Ramos (cell line): ENCODE measurements around the gene TACC3.

Experiments used
- in situ Hi-C: fragments of 300-500 bp; cut with MboI; formaldehyde crosslinking; loops from one replicate; pipeline ENCODE4 v1.14.3; 2022; ENCODE audit warnings: low sequenced_read_pairs; ENCODE audit not compliant: unreplicated experiment

TACC3 gene

GRCh38 chr4:1720163-1720983, 948 bp upstream of the TACC3 start:
- in situ Hi-C loops: loop anchor here (25.0 kb wide), 1 partner anchor 1367 kb away; no protein-coding TSS in a partner anchor

GRCh38 chr4:1721666-1722550, 587 bp downstream of the TACC3 start:
- in situ Hi-C loops: loop anchor here (25.0 kb wide), 1 partner anchor 1365 kb away; no protein-coding TSS in a partner anchor

GRCh38 chr4:1722551-1723118, 1.3 kb downstream of the TACC3 start:
- in situ Hi-C loops: loop anchor here (25.0 kb wide), 1 partner anchor 1365 kb away; no protein-coding TSS in a partner anchor

- in situ Hi-C loops: loop anchor here (25.0 kb wide), 1 partner anchor 1364 kb away; no protein-coding TSS in a partner anchor
Measured at GRCh38 chr4:1723131-1723801, 1.9 kb downstream of the TACC3 start.

- in situ Hi-C loops: loop anchor here (5.0 kb wide), 1 partner anchor 33 kb away; no protein-coding TSS in a partner anchor
Measured at GRCh38 chr4:1725521-1725920, 4.2 kb downstream of the TACC3 start.

- in situ Hi-C loops: loop anchor here (5.0 kb wide), 1 partner anchor 34 kb away; no protein-coding TSS in a partner anchor
Measured at GRCh38 chr4:1726146-1726934, 5.0 kb downstream of the TACC3 start.

GRCh38 chr4:1727117-1728031, 6.1 kb downstream of the TACC3 start:
- in situ Hi-C loops: loop anchor here (5.0 kb wide), 1 partner anchor 35 kb away; no protein-coding TSS in a partner anchor

GRCh38 chr4:1728061-1728980, 7.0 kb downstream of the TACC3 start:
- in situ Hi-C loops: loop anchor here (5.0 kb wide), 1 partner anchor 36 kb away; no protein-coding TSS in a partner anchor

- in situ Hi-C loops: no loop called here
Measured at GRCh38 chr4:1730532-1731135, 9.3 kb downstream of the TACC3 start.

GRCh38 chr4:1731180-1731579, 9.9 kb downstream of the TACC3 start:
- in situ Hi-C loops: no loop called here

GRCh38 chr4:1732911-1733310, 11.6 kb downstream of the TACC3 start:
- in situ Hi-C loops: no loop called here

- in situ Hi-C loops: no loop called here
Measured at GRCh38 chr4:1735215-1735614, 13.9 kb downstream of the TACC3 start.

GRCh38 chr4:1736812-1737211, 15.5 kb downstream of the TACC3 start:
- in situ Hi-C loops: no loop called here

- in situ Hi-C loops: no loop called here
Measured at GRCh38 chr4:1737666-1738065, 16.3 kb downstream of the TACC3 start.

GRCh38 chr4:1738410-1738809, 17.1 kb downstream of the TACC3 start:
- in situ Hi-C loops: no loop called here

GRCh38 chr4:1739358-1739757, 18.0 kb downstream of the TACC3 start:
- in situ Hi-C loops: no loop called here
